Endothelial cell of umbilical vein (primary cell): Measurements from ENCODE around the gene SCLY. TPM values are rescaled to one million over a fixed set of nuclear protein-coding genes. Genes with fewer than 3 reads are reported as not detected.
A peak's percentile ranks its signal among the peaks of the same experiment; 100 is the strongest.

Experiments used
- BruUV-seq: library from RNA; stranded (reverse); fragments of 400-500 nt; replicated peaks from 2 replicates; lab custom pipeline; 2021; lab: Mats Ljungman, UMichigan
- CTCF ChIA-PET: fragments of 300-600, 350-600 bp; sonication (Branson Sonifier 250); formaldehyde crosslinking; loops from one replicate; lab custom pipeline; 2021; ENCODE audit warnings: antibody characterized with exemption, inconsistent platforms; lab: Charles Lee
- POLR2A ChIA-PET: fragments of 300-600, 350-600 bp; sonication (Branson Sonifier 250); formaldehyde crosslinking; loops from one replicate; lab custom pipeline; 2021; ENCODE audit warnings: antibody characterized with exemption, inconsistent platforms; lab: Charles Lee
- DNase-seq: peaks from one replicate; pipeline ENCODE4 v3.0.0-alpha.2; 2011; ENCODE audit warnings: low read depth, low spot score
- FAIRE-seq: peaks from 2 replicates; lab custom pipeline; 2011; peaks lifted over from hg19 to GRCh38; lab: Jason Lieb, UNC
- H2AFZ ChIP-seq: 2 replicates; pipeline ENCODE4 v1.6.0; 2012; ENCODE audit warnings: low read depth, low read length, control low read depth, inconsistent platforms
- H3K27ac ChIP-seq: 2 replicates; pipeline ENCODE4 v1.5.1; 2011; ENCODE audit warnings: low read depth, mild to moderate bottlenecking, control low read depth, low read length, moderate library complexity; ENCODE audit not compliant: insufficient read depth
- H3K27me3 ChIP-seq, 2 experiments: 2 replicates each; pipeline versions ENCODE4 v1.6.0 to v1.6.1; 2011; ENCODE audit warnings: low read length in 2 of 2, mixed read lengths in 1 of 2; ENCODE audit not compliant: control insufficient read depth in 2 of 2, insufficient read depth in 2 of 2
- H3K36me3 ChIP-seq, 2 experiments: 2 replicates in 1 of 2; 3 replicates in 1 of 2; pipeline ENCODE4 v1.5.1; 2011; ENCODE audit warnings: low read length in 2 of 2, mild to moderate bottlenecking in 1 of 2, moderate library complexity in 1 of 2; ENCODE audit not compliant: control insufficient read depth in 2 of 2, insufficient read depth in 2 of 2; ENCODE audit errors: extremely low read depth in 1 of 2
- H3K4me1 ChIP-seq: 3 replicates; pipeline ENCODE4 v1.5.1; 2011; ENCODE audit warnings: mild to moderate bottlenecking, low read length; ENCODE audit not compliant: control insufficient read depth, insufficient read depth; ENCODE audit errors: extremely low read depth
- H3K4me2 ChIP-seq: 2 replicates; pipeline ENCODE4 v1.6.1; 2011; ENCODE audit warnings: low read length, control low read depth, mixed read lengths; ENCODE audit not compliant: insufficient read depth
- H3K4me3 ChIP-seq, 3 experiments: fragments of 200-600 bp in 1 of 3; sonication (generic), shearing (Covaris generic) in 1 of 3; replicated peaks in 1 of 3; 2 replicates each; pipeline ENCODE4 v1.5.1; 2011 to 2016; ENCODE audit warnings: control low read depth in 3 of 3, low read length in 3 of 3, mild to moderate bottlenecking in 2 of 3, inconsistent platforms in 1 of 3, low read depth in 1 of 3, moderate library complexity in 1 of 3; ENCODE audit not compliant: insufficient read depth in 1 of 3
- H3K79me2 ChIP-seq: 2 replicates; pipeline ENCODE4 v1.6.0; 2012; ENCODE audit warnings: low read length, inconsistent platforms; ENCODE audit not compliant: control insufficient read depth, insufficient read depth
- H3K9ac ChIP-seq: replicated peaks from 2 replicates; pipeline ENCODE3; 2011; ENCODE audit warnings: low read length, control low read depth; ENCODE audit not compliant: insufficient read depth; ENCODE audit errors: extremely low read depth
- H3K9me1 ChIP-seq: replicated peaks from 3 replicates; pipeline ENCODE4 v1.6.0; 2011; ENCODE audit warnings: mild to moderate bottlenecking, low read length; ENCODE audit not compliant: control insufficient read depth, insufficient read depth; ENCODE audit errors: extremely low read depth
- H3K9me3 ChIP-seq: replicated peaks from 2 replicates; pipeline ENCODE4 v1.5.1; 2012; ENCODE audit warnings: low read length, inconsistent platforms; ENCODE audit not compliant: control insufficient read depth, insufficient read depth
- H4K20me1 ChIP-seq: replicated peaks from 2 replicates; pipeline ENCODE3; 2011; ENCODE audit warnings: mild to moderate bottlenecking, low read length; ENCODE audit not compliant: control insufficient read depth, insufficient read depth; ENCODE audit errors: extremely low read depth
- CTCF ChIP-seq, 2 donors: IDR thresholded peaks; 1 replicate in 1 of 2; 2 replicates in 1 of 2; pipeline ENCODE4 v1.5.1; 2011; ENCODE audit warnings: low read length in 2 of 2, mild to moderate bottlenecking in 2 of 2, moderate library complexity in 2 of 2, control low read depth in 1 of 2, inconsistent platforms in 1 of 2, low read depth in 1 of 2; ENCODE audit not compliant: insufficient read depth in 1 of 2; ENCODE audit errors: extremely low read depth in 1 of 2
- EZH2 ChIP-seq: IDR thresholded peaks from 2 replicates; pipeline ENCODE4 v1.6.1; 2012; ENCODE audit warnings: borderline replicate concordance, low read depth, mild to moderate bottlenecking, moderate library complexity, low read length, inconsistent platforms; ENCODE audit not compliant: severe bottlenecking
- FOS ChIP-seq: IDR thresholded peaks from 2 replicates; pipeline ENCODE4 v1.6.1; 2011; ENCODE audit warnings: mild to moderate bottlenecking, low read length, moderate library complexity, borderline replicate concordance; ENCODE audit not compliant: insufficient read depth
- GATA2 ChIP-seq: IDR thresholded peaks from 2 replicates; pipeline ENCODE4 v1.7.0; 2011; ENCODE audit warnings: low read depth, mild to moderate bottlenecking, moderate library complexity, mixed read lengths, low read length; ENCODE audit not compliant: insufficient read length, insufficient read depth
- JUN ChIP-seq: IDR thresholded peaks from 2 replicates; pipeline ENCODE4 v1.6.1; 2011; ENCODE audit warnings: borderline replicate concordance, low read depth; ENCODE audit not compliant: insufficient read length, insufficient read depth
- POLR2A ChIP-seq: IDR thresholded peaks from 2 replicates; pipeline ENCODE4 v1.6.1; 2012; ENCODE audit warnings: low read depth, mild to moderate bottlenecking, control low read depth, low read length
- POLR2AphosphoS5 ChIP-seq: IDR thresholded peaks from 2 replicates; pipeline ENCODE4 v1.6.1; 2012; ENCODE audit warnings: low read depth, mild to moderate bottlenecking, control low read depth, low read length, moderate library complexity; ENCODE audit not compliant: insufficient read depth
- dilution Hi-C: fragments of 300-500 bp; cut with MboI; formaldehyde crosslinking; loops from one replicate; pipeline ENCODE4 v1.15.0; 2019; ENCODE audit warnings: low sequenced_read_pairs; ENCODE audit not compliant: extremely low pct_ligation_motif_present
- intact Hi-C: fragments of 100-400 bp; cut with micrococcal nuclease; formaldehyde crosslinking; loops from one replicate; pipeline ENCODE4 v1.10.0; 2022
- polyA plus RNA-seq, 4 experiments: library from polyadenylated mRNA; depleted of rRNA in 3 of 4; stranded (reverse) in 3 of 4; unstranded in 1 of 4; fragments of >200 nt; gene quantifications; 2 replicates each; pipeline versions ENCODE4 v1.2.1 to v1.2.3, GENCODE V29; 2011 to 2012; ENCODE audit warnings: missing spikeins in 1 of 4
- total RNA-seq: library from RNA; stranded (reverse); gene quantifications from 2 replicates; pipeline ENCODE4 v1.2.3, GENCODE V29; 2021
- TF ChIP-seq, protein P1 (sequence below): IDR thresholded peaks from 2 replicates; pipeline ENCODE4 v1.6.1; 2011; ENCODE audit not compliant: insufficient read depth, insufficient read length

The SCLY gene
- total and polyA plus RNA-seq, 2 donors (not counting 3 experiments of a cell fraction or from before 2014, with no cell fraction given), result 22.6 to 32.7 TPM

- H3K27me3 ChIP-seq, result peaks cover 1 to 2% of the 10 kb centered on the region in 2 experiments
- POLR2A ChIA-PET, result no interaction called here
- intact Hi-C loops, result no loop called here
- no peaks in the 10 kb centered on the region for H3K36me3 ChIP-seq
- DNase-seq (no peak), FAIRE-seq (no peak)
- no peaks in the 10 kb centered on the region for H3K9me1 ChIP-seq
- no peaks in the 10 kb centered on the region for H3K79me2 ChIP-seq
- CTCF ChIA-PET, result interaction anchor here (1.3 to 2.4 kb wide), 2 partner anchors 11 to 144 kb away, joined by 3 to 22 read pairs; no protein-coding TSS in a partner anchor
- BruUV-seq, result no TSS peak
- no peak overlapping the region for H3K4me3 ChIP-seq
- no peak overlapping the region for H3K4me2 ChIP-seq
- no peak for TF ChIP-seq CTCF (IDR thresholded peaks at IDR 0.05; ENCODE audit: extremely low read depth in 1 of 2, insufficient read depth in 1 of 2, low read depth in 1 of 2, low read length in 2 of 2)
- no peak for TF ChIP-seq POLR2A
- H4K20me1 ChIP-seq, result no peaks in the 10 kb centered on the region
- no peak overlapping the region for H2AFZ ChIP-seq
- dilution Hi-C loops, result no loop called here
- H3K27ac ChIP-seq, result no peak overlapping the region
- no peak overlapping the region for H3K9ac ChIP-seq
- H3K9me3 ChIP-seq, result no peaks in the 10 kb centered on the region
- H3K4me1 ChIP-seq, result no peaks in the 10 kb centered on the region
Observed at GRCh38 chr2:238119756-238120462, 59.1 kb downstream of the SCLY start.

DNA sequence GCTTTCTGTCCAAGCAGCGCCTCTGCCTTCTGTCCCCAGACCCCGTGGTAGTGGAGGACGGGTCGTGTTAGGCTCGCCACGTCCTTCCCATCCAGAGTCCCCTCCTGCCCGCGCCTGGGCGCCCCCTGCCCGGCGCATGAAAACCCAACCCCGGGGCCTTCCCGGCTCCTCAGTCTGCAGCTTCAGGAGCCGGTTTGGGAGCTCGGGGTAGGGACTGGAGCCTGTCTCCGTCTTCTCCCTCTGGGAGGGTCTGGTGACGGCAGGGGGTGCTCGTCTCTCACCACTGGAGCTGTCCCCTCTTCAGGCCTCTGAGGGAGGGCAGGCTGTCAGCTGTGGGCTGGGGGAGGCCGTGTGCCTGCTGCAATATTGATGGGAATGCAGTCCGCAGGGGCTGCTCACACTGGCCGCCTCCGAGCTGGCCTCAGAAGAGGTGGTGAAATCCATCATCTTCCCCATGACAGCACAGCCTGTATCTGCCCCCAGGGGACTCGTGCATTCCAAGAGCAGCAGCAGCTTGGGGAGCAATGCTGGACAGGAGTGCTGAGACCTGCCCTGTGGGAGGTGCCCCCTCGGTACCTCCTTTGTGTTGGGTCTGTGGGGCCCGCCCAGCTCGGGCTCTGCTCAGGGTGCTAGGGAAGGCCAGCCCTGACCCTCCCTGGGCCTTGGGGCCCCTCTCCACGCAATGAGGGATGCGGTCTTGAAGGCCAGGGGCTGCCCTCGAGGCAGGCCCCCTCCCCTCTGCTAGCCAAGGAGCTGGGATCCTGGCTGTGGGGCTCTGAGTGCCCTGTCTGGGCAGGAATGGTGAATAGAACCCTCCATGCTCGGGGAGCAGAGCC is 59.9 kb downstream of the SCLY start:
- no peaks in the 10 kb centered on the region for H3K79me2 ChIP-seq
- no peak overlapping the region for H3K4me2 ChIP-seq
- no peaks in the 10 kb centered on the region for H3K9me1 ChIP-seq
- no peaks in the 10 kb centered on the region for H3K9me3 ChIP-seq
- no peak for TF ChIP-seq POLR2AphosphoS5
- no peak for TF ChIP-seq POLR2A
- TF ChIP-seq FOS, result no peak
- TF ChIP-seq JUN, result no peak
- TF ChIP-seq, protein P1, sequence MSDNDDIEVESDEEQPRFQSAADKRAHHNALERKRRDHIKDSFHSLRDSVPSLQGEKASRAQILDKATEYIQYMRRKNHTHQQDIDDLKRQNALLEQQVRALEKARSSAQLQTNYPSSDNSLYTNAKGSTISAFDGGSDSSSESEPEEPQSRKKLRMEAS, result no peak
- no peak for TF ChIP-seq EZH2
- TF ChIP-seq CTCF (IDR thresholded peaks at IDR 0.05; ENCODE audit: extremely low read depth in 1 of 2, insufficient read depth in 1 of 2, low read depth in 1 of 2, low read length in 2 of 2), result peak in 1 of 2 donors; percentile 31
- no peak for TF ChIP-seq GATA2
- H4K20me1 ChIP-seq, result no peaks in the 10 kb centered on the region
- peaks cover 1 to 2% of the 10 kb centered on the region in 2 experiments for H3K27me3 ChIP-seq
- no peak overlapping the region for H3K4me3 ChIP-seq
- intact Hi-C loops, result no loop called here
- DNase-seq (no peak), FAIRE-seq (no peak)
- no peaks in the 10 kb centered on the region for H3K36me3 ChIP-seq
- no peak overlapping the region for H2AFZ ChIP-seq
- BruUV-seq, result no TSS peak
- ChIA-PET CTCF (interaction anchor here (1.3 to 2.4 kb wide), 2 partner anchors 12 to 143 kb away, joined by 3 to 22 read pairs; no protein-coding TSS in a partner anchor), POLR2A (no interaction called here)
- H3K4me1 ChIP-seq, result no peaks in the 10 kb centered on the region
- dilution Hi-C loops, result no loop called here
- H3K9ac ChIP-seq, result no peak overlapping the region
- no peak overlapping the region for H3K27ac ChIP-seq
